Smooth muscle cell (in vitro differentiated cells): ENCODE measurements around the gene ZEB1. TPM values are rescaled to one million over a fixed set of nuclear protein-coding genes. Genes with fewer than 3 reads are reported as not detected.

Experiments used
- DNase-seq: peaks from one replicate; lab custom pipeline; 2025; ENCODE audit not compliant: unreplicated experiment; lab: John Stamatoyannopoulos, UW
- H2AFZ ChIP-seq: fragments of 200-600 bp; sonication (generic); 2 replicates; pipeline ENCODE4 v1.6.0; 2016; ENCODE audit warnings: antibody characterized with exemption, low read depth, mild to moderate bottlenecking
- H3F3A ChIP-seq: fragments of 200-600 bp; sonication (generic); 2 replicates; pipeline ENCODE4 v1.6.0; 2017; ENCODE audit warnings: antibody characterized with exemption, low read depth
- H3K27ac ChIP-seq: fragments of 200-600 bp; sonication (generic); 2 replicates; pipeline ENCODE4 v1.5.1; 2016; ENCODE audit warnings: low read depth, mild to moderate bottlenecking
- H3K27me3 ChIP-seq: fragments of 200-600 bp; sonication (generic); 2 replicates; pipeline ENCODE4 v1.6.1; 2016; ENCODE audit warnings: low read depth, mild to moderate bottlenecking
- H3K36me3 ChIP-seq: fragments of 200-600 bp; sonication (generic); 2 replicates; pipeline ENCODE4 v1.5.1; 2016; ENCODE audit warnings: low read depth
- H3K4me1 ChIP-seq: fragments of 200-600 bp; sonication (generic); 2 replicates; pipeline ENCODE4 v1.5.1; 2016; ENCODE audit warnings: low read depth
- H3K4me2 ChIP-seq: fragments of 200-600 bp; sonication (generic); 2 replicates; pipeline ENCODE4 v1.6.0; 2016; ENCODE audit warnings: mild to moderate bottlenecking
- H3K4me3 ChIP-seq: fragments of 200-600 bp; sonication (generic); 2 replicates; pipeline ENCODE4 v1.5.1; 2016; ENCODE audit warnings: mild to moderate bottlenecking
- H3K79me2 ChIP-seq: fragments of 200-600 bp; sonication (generic); 2 replicates; pipeline ENCODE4 v1.6.0; 2016; ENCODE audit warnings: low read depth, mild to moderate bottlenecking
- H3K9ac ChIP-seq: fragments of 200-600 bp; sonication (generic); 2 replicates; pipeline ENCODE4 v1.6.0; 2016; ENCODE audit warnings: low read depth
- H3K9me3 ChIP-seq: fragments of 200-600 bp; sonication (generic); replicated peaks from 2 replicates; pipeline ENCODE4 v1.5.1; 2016; ENCODE audit warnings: low read depth
- H4K20me1 ChIP-seq: fragments of 200-600 bp; sonication (generic); 2 replicates; pipeline ENCODE4 v1.6.0; 2016; ENCODE audit warnings: low read depth
- WGBS: methylation state at CpG from one replicate; pipeline ENCODE4 v1.1.7; 2016; ENCODE audit warnings: low lambda C conversion rate; 5-methylcytosine and 5-hydroxymethylcytosine counted together
- polyA plus RNA-seq: library from polyadenylated mRNA; unstranded; fragments of >200 nt; fragmentation: Nextera tagmentation; extraction: Ambion mirVana; gene quantifications from 2 replicates; pipeline ENCODE4 v1.2.1, GENCODE V29; 2016
- total RNA-seq: library from RNA; depleted of rRNA; stranded (reverse); fragments of >200 nt; gene quantifications from 2 replicates; pipeline ENCODE4 v1.2.3, GENCODE V29; 2014
- TF ChIP-seq, protein P1 (sequence below): fragments of 200-600 bp; sonication (generic); IDR thresholded peaks from 2 replicates; pipeline ENCODE4 v1.5.1; 2017; ENCODE audit warnings: borderline replicate concordance, mild to moderate bottlenecking, antibody characterized with exemption; ENCODE audit not compliant: insufficient read depth, poor library complexity, severe bottlenecking

The ZEB1 gene
- total and polyA plus RNA-seq, 2 experiments from 2014 or later: 7.9 to 15.7 TPM

DNA sequence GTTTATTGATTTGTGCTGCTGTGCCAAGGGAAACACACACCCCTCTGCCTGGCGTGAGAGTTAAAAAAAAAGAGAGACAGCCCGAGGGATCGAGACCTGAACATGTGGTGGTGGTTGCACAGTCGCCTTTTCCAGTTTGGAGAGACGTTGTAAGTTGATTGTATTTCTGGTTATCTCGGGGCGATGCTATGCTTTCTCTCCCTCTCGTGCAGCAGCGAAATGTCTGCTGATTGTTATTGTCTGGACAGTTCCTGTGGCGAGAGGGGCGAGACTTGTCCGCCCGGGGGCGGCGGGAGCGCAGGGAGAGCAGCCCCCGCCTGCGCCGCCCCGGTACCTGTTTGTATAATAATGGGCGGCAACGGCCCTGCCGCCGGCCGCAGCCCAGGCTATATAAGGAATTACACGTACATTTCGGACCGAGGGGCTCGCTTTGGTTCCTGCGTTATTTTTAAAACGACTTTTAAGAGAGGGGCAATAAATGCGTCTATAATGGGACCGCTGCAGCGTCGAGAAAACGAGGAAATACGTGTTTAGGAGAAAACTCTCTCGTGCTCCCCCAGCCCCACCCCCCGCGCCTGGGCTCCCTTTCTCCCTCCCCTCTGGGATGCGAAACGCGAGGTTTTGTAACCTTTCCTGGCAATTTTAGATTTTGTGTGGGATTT is 1.7 kb downstream of the ZEB1 start:
- peak overlapping the region; percentile 71 for H2AFZ ChIP-seq

DNA sequence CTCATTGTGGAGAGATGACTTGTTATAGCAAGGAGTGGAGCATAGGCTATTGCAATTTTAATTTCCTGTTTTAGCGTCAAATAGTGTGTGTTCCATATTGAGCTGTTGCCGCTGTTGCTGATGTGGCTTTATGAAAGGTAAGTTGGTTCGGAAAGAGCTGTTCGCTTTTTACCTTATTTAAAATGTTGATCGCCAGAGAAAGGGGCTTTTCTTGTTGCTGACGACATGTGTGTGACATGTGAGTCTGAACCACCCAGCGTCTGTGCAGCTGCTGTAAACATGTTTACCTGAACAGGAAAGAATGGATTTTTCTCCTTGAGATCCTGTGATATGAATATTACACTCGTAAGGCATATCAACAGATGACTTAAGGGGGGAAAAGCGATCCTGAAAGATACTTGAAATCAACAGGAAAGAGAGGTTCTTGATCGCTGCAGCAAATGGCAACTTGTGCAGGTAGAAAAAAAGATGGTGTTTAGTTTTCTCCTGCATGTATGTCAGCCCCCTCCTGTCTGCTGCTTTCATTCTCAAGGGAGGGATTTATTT is 2.5 kb downstream of the ZEB1 start:
- H2AFZ ChIP-seq: no peak overlapping the region
- H3F3A ChIP-seq: no peaks in the 10 kb centered on the region
- H4K20me1 ChIP-seq: peaks cover 52% of the 10 kb centered on the region
- no peak for DNase-seq
- peaks cover 62% of the 10 kb centered on the region for H3K27me3 ChIP-seq
- WGBS: 37% methylated on average over 10 of the region's 10 CpGs
- H3K9me3 ChIP-seq: no peaks in the 10 kb centered on the region
- no peak overlapping the region for H3K9ac ChIP-seq
- peak overlapping the region; percentile 69 for H3K4me3 ChIP-seq
- H3K27ac ChIP-seq: no peak overlapping the region
- H3K4me1 ChIP-seq: peaks cover 6% of the 10 kb centered on the region
- no peaks in the 10 kb centered on the region for H3K36me3 ChIP-seq
- TF ChIP-seq, protein P1, sequence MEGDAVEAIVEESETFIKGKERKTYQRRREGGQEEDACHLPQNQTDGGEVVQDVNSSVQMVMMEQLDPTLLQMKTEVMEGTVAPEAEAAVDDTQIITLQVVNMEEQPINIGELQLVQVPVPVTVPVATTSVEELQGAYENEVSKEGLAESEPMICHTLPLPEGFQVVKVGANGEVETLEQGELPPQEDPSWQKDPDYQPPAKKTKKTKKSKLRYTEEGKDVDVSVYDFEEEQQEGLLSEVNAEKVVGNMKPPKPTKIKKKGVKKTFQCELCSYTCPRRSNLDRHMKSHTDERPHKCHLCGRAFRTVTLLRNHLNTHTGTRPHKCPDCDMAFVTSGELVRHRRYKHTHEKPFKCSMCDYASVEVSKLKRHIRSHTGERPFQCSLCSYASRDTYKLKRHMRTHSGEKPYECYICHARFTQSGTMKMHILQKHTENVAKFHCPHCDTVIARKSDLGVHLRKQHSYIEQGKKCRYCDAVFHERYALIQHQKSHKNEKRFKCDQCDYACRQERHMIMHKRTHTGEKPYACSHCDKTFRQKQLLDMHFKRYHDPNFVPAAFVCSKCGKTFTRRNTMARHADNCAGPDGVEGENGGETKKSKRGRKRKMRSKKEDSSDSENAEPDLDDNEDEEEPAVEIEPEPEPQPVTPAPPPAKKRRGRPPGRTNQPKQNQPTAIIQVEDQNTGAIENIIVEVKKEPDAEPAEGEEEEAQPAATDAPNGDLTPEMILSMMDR: no peak
- peaks cover 31% of the 10 kb centered on the region for H3K79me2 ChIP-seq
- H3K4me2 ChIP-seq: peak overlapping the region; percentile 94

More for the DNA sequence above, 1.7 kb downstream of the ZEB1 start:
- Histone ChIP-seq H3K79me2 (peaks cover 31% of the 10 kb centered on the region), H3K27me3 (peaks cover 54% of the 10 kb centered on the region), H3K4me2 (peak overlapping the region; percentile 94), H3K27ac (no peak overlapping the region), H3K9me3 (no peaks in the 10 kb centered on the region), H4K20me1 (peaks cover 44% of the 10 kb centered on the region), H3K36me3 (no peaks in the 10 kb centered on the region), H3F3A (no peaks in the 10 kb centered on the region), H3K9ac (peak overlapping the region; percentile 3), H3K4me3 (peak overlapping the region; percentile 69), H3K4me1 (peaks cover 6% of the 10 kb centered on the region)
- TF ChIP-seq, protein P1: no peak
- no peak for DNase-seq
- under 1% methylated on average over 41 of the region's 43 CpGs for WGBS

DNA sequence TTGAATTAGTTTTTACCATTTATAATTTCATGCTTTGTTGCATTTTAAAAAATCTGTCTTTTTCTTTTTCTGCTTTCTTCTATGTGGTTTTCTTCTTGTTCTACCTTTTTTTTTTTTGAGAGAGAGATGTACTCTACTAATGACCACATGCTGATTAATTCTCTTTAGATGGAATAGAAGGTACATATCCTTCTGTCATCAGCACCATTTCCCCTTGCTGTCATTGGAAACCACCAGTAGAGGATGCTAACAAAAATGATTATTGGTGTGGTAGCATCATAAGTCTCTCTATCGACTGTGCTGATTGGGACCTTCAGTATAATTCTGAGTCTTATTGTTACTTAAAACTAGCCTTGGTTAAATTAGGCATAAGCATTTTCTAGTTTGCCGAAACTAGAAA is 3.6 kb downstream of the ZEB1 start:
- Histone ChIP-seq H3K4me1 (peaks cover 6% of the 10 kb centered on the region), H3K27me3 (peaks cover 70% of the 10 kb centered on the region), H3K27ac (no peak overlapping the region), H3K4me2 (no peak overlapping the region), H3F3A (no peaks in the 10 kb centered on the region), H2AFZ (no peak overlapping the region), H3K4me3 (no peak overlapping the region), H4K20me1 (peaks cover 63% of the 10 kb centered on the region), H3K36me3 (no peaks in the 10 kb centered on the region), H3K79me2 (peaks cover 33% of the 10 kb centered on the region), H3K9ac (no peak overlapping the region), H3K9me3 (no peaks in the 10 kb centered on the region)
- no peak for DNase-seq
- WGBS: 89% methylated on average over 2 of the region's 2 CpGs
- TF ChIP-seq, protein P1: no peak

DNA sequence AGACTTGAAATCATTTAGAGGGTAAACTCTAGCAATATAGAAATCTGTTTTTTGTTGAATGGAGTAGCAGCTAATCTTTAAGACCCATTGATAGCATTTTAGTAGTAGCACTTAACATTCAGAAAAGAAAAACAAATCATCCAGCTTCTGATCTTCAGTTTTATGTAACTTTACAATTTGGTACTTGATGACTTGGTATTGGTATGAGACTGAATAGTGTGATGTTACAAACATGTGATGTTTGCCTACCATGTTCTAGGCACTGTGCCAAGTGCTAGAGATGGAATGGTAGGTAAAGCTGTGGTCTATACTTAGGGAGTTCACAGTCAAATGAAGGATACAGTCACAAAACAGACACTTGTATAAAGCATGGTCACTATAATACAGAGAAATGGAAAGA is 21.3 kb downstream of the ZEB1 start:
- Histone ChIP-seq H3K36me3 (no peaks in the 10 kb centered on the region), H3K4me3 (no peak overlapping the region), H3K4me1 (peaks cover 15% of the 10 kb centered on the region), H3K9ac (no peak overlapping the region), H3K27me3 (no peaks in the 10 kb centered on the region), H2AFZ (no peak overlapping the region), H3K4me2 (no peak overlapping the region), H3K9me3 (no peaks in the 10 kb centered on the region), H3F3A (no peaks in the 10 kb centered on the region), H4K20me1 (peaks cover 59% of the 10 kb centered on the region), H3K27ac (no peak overlapping the region), H3K79me2 (peaks cover 8% of the 10 kb centered on the region)
- no peak for DNase-seq
- TF ChIP-seq, protein P1: no peak
